Fibroblast of lung (primary cell): ENCODE data around the gene ANKRD24. TPM values are rescaled to one million over a fixed set of nuclear protein-coding genes. Genes with fewer than 3 reads are reported as not detected.
A peak's percentile ranks its signal among the peaks of the same experiment; 100 is the strongest.

Experiments
- DNase-seq, 2 donors: peaks; one replicate each; pipeline versions ENCODE4 v3.0.0 to v3.0.0-alpha.2; 2010; ENCODE audit warnings: low read depth in 2 of 2
- H2AFZ ChIP-seq: 2 replicates; pipeline ENCODE4 v1.5.1; 2012; ENCODE audit warnings: low read length, control low read depth, inconsistent platforms
- H3K27ac ChIP-seq: 2 replicates; pipeline ENCODE4 v1.5.1; 2011; ENCODE audit warnings: low read length, control low read depth; ENCODE audit not compliant: insufficient read depth
- H3K27me3 ChIP-seq: 2 replicates; pipeline ENCODE4 v1.5.1; 2011; ENCODE audit warnings: mild to moderate bottlenecking, low read length; ENCODE audit not compliant: control insufficient read depth, insufficient read depth
- H3K36me3 ChIP-seq: 2 replicates; pipeline ENCODE4 v1.5.1; 2011; ENCODE audit warnings: low read length; ENCODE audit not compliant: control insufficient read depth, insufficient read depth
- H3K4me1 ChIP-seq: 2 replicates; pipeline ENCODE4 v1.5.1; 2011; ENCODE audit warnings: low read length; ENCODE audit not compliant: control insufficient read depth, insufficient read depth; ENCODE audit errors: extremely low read depth
- H3K4me2 ChIP-seq: 2 replicates; pipeline ENCODE4 v1.5.1; 2011; ENCODE audit warnings: low read length, control low read depth; ENCODE audit not compliant: insufficient read depth; ENCODE audit errors: extremely low read depth
- H3K4me3 ChIP-seq, 4 experiments: fragments of 200-600 bp in 1 of 4; sonication (generic) in 1 of 4; replicated peaks in 1 of 4; 2 replicates each; pipeline ENCODE4 v1.5.1; 2011 to 2016; ENCODE audit warnings: low read length in 4 of 4, low read depth in 3 of 4, mild to moderate bottlenecking in 3 of 4, control low read depth in 2 of 4, inconsistent platforms in 1 of 4, mixed read lengths in 1 of 4; ENCODE audit not compliant: insufficient read depth in 1 of 4; ENCODE audit errors: control extremely low read depth in 1 of 4
- H3K79me2 ChIP-seq: 2 replicates; pipeline ENCODE4 v1.5.1; 2012; ENCODE audit warnings: mild to moderate bottlenecking, low read length, inconsistent platforms; ENCODE audit not compliant: control insufficient read depth, insufficient read depth
- H3K9ac ChIP-seq: 2 replicates; pipeline ENCODE4 v1.5.1; 2011; ENCODE audit warnings: mild to moderate bottlenecking, low read length, control low read depth; ENCODE audit not compliant: insufficient read depth
- H3K9me3 ChIP-seq: 2 replicates; pipeline ENCODE4 v1.5.1; 2012; ENCODE audit warnings: low read depth, low read length; ENCODE audit not compliant: control insufficient read depth, insufficient read depth
- H4K20me1 ChIP-seq: 2 replicates; pipeline ENCODE4 v1.5.1; 2011; ENCODE audit warnings: low read length; ENCODE audit not compliant: control insufficient read depth, insufficient read depth; ENCODE audit errors: extremely low read depth
- EZH2 ChIP-seq: IDR thresholded peaks from 2 replicates; pipeline ENCODE4 v1.5.1; 2012; ENCODE audit warnings: low read length, control low read depth, mild to moderate bottlenecking; ENCODE audit errors: missing control alignments
- polyA plus RNA-seq, 2 donors: library from polyadenylated mRNA; depleted of rRNA in 1 of 2; stranded (reverse) in 1 of 2; unstranded in 1 of 2; fragments of >200 nt; gene quantifications; 2 replicates each; pipeline ENCODE4 v1.2.1, GENCODE V29; 2011 to 2012; ENCODE audit warnings: missing spikeins in 1 of 2
- total RNA-seq: library from RNA; depleted of rRNA; stranded (reverse); fragments of >200 nt; gene quantifications from 2 replicates; pipeline ENCODE4 v1.2.1, GENCODE V29; 2014
- TF ChIP-seq, protein P1 (sequence below), 2 donors: IDR thresholded peaks in 1 of 2; conservative IDR thresholded peaks in 1 of 2; 1 replicate in 1 of 2; 2 replicates in 1 of 2; pipeline ENCODE4 v1.5.1; 2011 to 2012; ENCODE audit warnings: low read length in 2 of 2, control low read depth in 1 of 2, inconsistent platforms in 1 of 2, low read depth in 1 of 2, mild to moderate bottlenecking in 1 of 2

Gene ANKRD24
- total and polyA plus RNA-seq, 2 donors (not counting 1 experiment from before 2014, with no cell fraction given): 0.14 to 2.3 TPM

DNA sequence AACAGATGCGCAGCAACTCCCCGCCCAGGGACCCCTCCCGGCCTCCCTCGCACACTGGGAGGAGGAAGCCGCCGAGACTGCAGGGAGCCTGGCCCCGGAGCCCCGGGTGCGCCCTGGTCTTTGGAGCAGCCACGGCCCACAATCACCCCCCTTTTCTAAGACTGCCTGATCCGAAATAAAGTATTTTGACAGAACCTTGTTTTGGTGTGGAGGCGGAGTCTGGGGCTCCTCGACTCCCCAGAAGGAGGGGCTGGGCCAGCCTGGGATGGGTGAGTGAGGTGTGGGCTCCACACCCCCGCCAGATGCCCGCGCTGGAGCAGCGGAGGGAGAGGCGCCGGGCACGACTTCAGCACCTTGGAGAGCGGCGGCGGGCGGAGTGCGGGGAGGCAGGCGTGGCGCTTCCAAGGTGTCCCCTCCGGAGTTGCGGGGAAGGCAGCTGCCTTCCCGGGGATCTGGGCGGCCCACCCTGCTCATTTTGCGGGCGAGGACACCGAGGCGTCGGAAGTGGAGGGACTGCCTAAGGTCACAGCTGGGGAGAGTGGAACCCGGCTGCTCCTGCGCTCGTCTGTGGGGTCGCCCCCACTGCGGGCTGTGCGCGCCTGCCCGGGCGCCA is 9.5 kb upstream of the ANKRD24 start:
- Histone ChIP-seq H3K27ac (no peak overlapping the region), H3K9me3 (no peaks in the 10 kb centered on the region), H3K4me3 (no peak overlapping the region), H3K79me2 (no peaks in the 10 kb centered on the region), H3K4me2 (no peak overlapping the region), H4K20me1 (no peaks in the 10 kb centered on the region), H3K4me1 (no peaks in the 10 kb centered on the region), H3K9ac (no peak overlapping the region), H3K27me3 (peaks cover 2% of the 10 kb centered on the region), H2AFZ (no peak overlapping the region), H3K36me3 (peaks cover 4% of the 10 kb centered on the region)
- peak; percentile 21 to 30 for DNase-seq
- TF ChIP-seq, protein P1, sequence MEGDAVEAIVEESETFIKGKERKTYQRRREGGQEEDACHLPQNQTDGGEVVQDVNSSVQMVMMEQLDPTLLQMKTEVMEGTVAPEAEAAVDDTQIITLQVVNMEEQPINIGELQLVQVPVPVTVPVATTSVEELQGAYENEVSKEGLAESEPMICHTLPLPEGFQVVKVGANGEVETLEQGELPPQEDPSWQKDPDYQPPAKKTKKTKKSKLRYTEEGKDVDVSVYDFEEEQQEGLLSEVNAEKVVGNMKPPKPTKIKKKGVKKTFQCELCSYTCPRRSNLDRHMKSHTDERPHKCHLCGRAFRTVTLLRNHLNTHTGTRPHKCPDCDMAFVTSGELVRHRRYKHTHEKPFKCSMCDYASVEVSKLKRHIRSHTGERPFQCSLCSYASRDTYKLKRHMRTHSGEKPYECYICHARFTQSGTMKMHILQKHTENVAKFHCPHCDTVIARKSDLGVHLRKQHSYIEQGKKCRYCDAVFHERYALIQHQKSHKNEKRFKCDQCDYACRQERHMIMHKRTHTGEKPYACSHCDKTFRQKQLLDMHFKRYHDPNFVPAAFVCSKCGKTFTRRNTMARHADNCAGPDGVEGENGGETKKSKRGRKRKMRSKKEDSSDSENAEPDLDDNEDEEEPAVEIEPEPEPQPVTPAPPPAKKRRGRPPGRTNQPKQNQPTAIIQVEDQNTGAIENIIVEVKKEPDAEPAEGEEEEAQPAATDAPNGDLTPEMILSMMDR (conservative IDR thresholded peaks at IDR 0.05 in 1 of 2, IDR thresholded peaks at IDR 0.05 in 1 of 2; ENCODE audit: low read depth in 1 of 2, low read length in 2 of 2): no peak
- no peak for TF ChIP-seq EZH2

DNA sequence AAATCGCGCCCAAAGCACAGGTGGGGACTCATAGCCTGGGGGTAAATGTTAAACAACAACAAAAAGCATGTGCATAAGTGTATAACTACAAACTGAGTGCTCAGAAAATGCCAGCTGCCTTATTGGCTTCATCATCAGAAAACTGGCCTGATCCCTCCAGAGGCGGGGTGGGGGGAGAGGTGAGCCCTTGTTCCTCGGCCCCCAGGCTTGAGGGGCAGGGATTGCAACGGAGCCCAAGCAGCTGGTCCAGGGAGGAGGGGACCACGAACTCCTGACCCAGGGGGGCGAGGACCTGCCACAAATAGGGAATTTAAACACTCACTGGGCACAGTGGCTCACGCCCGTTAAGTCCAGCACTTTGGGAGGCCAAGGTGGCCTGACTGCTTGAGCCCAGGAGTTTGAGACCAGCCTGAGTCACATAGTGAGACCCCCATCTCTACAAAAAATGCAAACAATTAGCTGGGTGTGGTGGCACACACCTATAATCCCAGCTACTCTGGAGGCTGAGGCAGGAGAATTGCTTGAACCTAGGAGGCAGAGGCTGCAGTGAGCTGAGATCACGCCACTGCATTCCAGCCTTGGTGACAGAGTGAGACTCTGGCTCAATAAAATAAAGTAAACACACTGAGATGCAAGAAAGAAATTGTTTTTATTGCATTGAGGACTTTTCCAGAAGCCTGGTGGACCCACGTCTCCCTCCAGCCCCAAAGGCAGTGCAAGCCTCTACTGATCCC is 8.8 kb upstream of the ANKRD24 start:
- H3K9me3 ChIP-seq: no peaks in the 10 kb centered on the region
- TF ChIP-seq, protein P1 (conservative IDR thresholded peaks at IDR 0.05 in 1 of 2, IDR thresholded peaks at IDR 0.05 in 1 of 2; ENCODE audit: low read depth in 1 of 2, low read length in 2 of 2): no peak
- TF ChIP-seq EZH2: no peak
- H3K4me1 ChIP-seq: no peaks in the 10 kb centered on the region
- peaks cover 2% of the 10 kb centered on the region for H3K27me3 ChIP-seq
- peaks cover 4% of the 10 kb centered on the region for H3K36me3 ChIP-seq
- no peak overlapping the region for H3K4me2 ChIP-seq
- no peak overlapping the region for H3K9ac ChIP-seq
- H2AFZ ChIP-seq: no peak overlapping the region
- no peak overlapping the region for H3K27ac ChIP-seq
- no peaks in the 10 kb centered on the region for H3K79me2 ChIP-seq
- no peak overlapping the region for H3K4me3 ChIP-seq
- no peak for DNase-seq
- no peaks in the 10 kb centered on the region for H4K20me1 ChIP-seq

DNA sequence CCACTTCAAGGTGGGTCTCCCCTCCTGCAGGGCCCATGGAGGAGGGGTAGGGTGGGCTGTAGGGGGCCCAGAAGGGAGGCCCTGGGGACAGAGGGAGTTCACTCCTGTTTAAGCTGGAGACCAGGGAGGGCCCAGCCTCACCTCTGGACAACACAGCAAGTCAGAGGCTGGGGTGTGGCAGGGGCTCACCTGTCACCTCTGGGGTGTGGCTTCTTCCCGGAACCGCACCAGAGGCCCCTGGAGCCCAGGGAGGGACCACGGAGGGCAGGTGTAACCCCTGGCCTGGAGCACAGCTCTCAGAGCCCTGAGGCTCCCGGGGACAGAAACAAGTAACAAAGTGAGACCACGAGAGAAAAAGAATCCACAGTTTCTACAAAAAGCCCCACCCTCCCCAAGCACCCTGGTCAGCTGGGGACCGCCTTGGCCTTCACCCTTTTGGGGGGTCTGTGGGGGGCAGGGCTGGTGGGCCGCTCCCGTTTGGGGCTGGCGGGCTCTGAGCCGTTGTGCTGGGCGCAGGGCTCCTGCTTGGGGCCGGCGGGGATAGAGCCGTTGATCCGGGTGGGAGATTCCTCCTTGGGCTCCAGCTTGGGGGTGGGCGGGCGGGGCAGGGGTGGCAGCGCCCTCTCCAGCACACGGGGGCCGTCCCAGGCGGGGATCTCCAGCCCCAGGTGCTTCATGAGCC is 8.1 kb upstream of the ANKRD24 start:
- H3K4me3 ChIP-seq: no peak overlapping the region
- H4K20me1 ChIP-seq: no peaks in the 10 kb centered on the region
- no peak overlapping the region for H3K4me2 ChIP-seq
- H3K9ac ChIP-seq: no peak overlapping the region
- TF ChIP-seq, protein P1 (conservative IDR thresholded peaks at IDR 0.05 in 1 of 2, IDR thresholded peaks at IDR 0.05 in 1 of 2; ENCODE audit: low read depth in 1 of 2, low read length in 2 of 2): no peak
- TF ChIP-seq EZH2: no peak
- DNase-seq: no peak
- peaks cover 4% of the 10 kb centered on the region for H3K36me3 ChIP-seq
- H3K4me1 ChIP-seq: no peaks in the 10 kb centered on the region
- no peaks in the 10 kb centered on the region for H3K9me3 ChIP-seq
- no peak overlapping the region for H2AFZ ChIP-seq
- H3K27me3 ChIP-seq: peaks cover 2% of the 10 kb centered on the region
- H3K27ac ChIP-seq: no peak overlapping the region
- no peaks in the 10 kb centered on the region for H3K79me2 ChIP-seq
